Esophagus squamous epithelium (tissue), 4 donors: Measurements from ENCODE around the gene CA7.

ENCODE experiments used
- CTCF ChIP-seq, 6 experiments: fragments of 450-650 bp in 4 of 6; fragments of 200-600 bp in 2 of 6; sonication (generic) in 2 of 6; IDR thresholded peaks; one replicate each; pipeline ENCODE4 v1.5.1; 2016 to 2019; ENCODE audit warnings: antibody characterized with exemption in 6 of 6, mild to moderate bottlenecking in 4 of 6, moderate library complexity in 4 of 6
- POLR2A ChIP-seq, 4 donors: fragments of 450-650 bp; IDR thresholded peaks; one replicate each; pipeline ENCODE4 v1.6.1; 2017; ENCODE audit warnings: antibody characterized with exemption in 4 of 4, mild to moderate bottlenecking in 4 of 4, moderate library complexity in 3 of 4

- TF ChIP-seq CTCF (IDR thresholded peaks at IDR 0.05) (no peak), POLR2A (IDR thresholded peaks at IDR 0.05) (no peak)
These were observed 19.5 kb downstream of the CA7 start for GRCh38 chr16:66863707-66864106.
